SK-N-SH treated with all-trans-retinoic acid at 6 μM for 48 hours (cell line): ENCODE data around the gene DUSP7.

Source experiments
- BACH2 ChIP-seq: fragments of 250-450 bp; sonication (Bioruptor Pico); IDR thresholded peaks from 2 replicates; pipeline ENCODE4 v1.9.0; 2021; ENCODE audit warnings: mild to moderate bottlenecking, borderline replicate concordance
- ZFP30 ChIP-seq: fragments of 450-650 bp; formaldehyde crosslinking; IDR thresholded peaks from 2 replicates; pipeline ENCODE4 v1.5.0; 2022; ENCODE audit warnings: mild to moderate bottlenecking, moderate library complexity
- TF ChIP-seq, protein P1 (sequence below): fragments of 250-450 bp; sonication (Bioruptor Pico); IDR thresholded peaks from 2 replicates; pipeline ENCODE4 v1.5.1; 2021; ENCODE audit warnings: mild to moderate bottlenecking, moderate library complexity
- TF ChIP-seq, protein P2 (sequence below): fragments of 250-450 bp; sonication (Bioruptor Pico); IDR thresholded peaks from 2 replicates; pipeline ENCODE4 v1.5.1; 2020; ENCODE audit warnings: low read depth, mild to moderate bottlenecking, moderate library complexity

- TF ChIP-seq, protein P1, sequence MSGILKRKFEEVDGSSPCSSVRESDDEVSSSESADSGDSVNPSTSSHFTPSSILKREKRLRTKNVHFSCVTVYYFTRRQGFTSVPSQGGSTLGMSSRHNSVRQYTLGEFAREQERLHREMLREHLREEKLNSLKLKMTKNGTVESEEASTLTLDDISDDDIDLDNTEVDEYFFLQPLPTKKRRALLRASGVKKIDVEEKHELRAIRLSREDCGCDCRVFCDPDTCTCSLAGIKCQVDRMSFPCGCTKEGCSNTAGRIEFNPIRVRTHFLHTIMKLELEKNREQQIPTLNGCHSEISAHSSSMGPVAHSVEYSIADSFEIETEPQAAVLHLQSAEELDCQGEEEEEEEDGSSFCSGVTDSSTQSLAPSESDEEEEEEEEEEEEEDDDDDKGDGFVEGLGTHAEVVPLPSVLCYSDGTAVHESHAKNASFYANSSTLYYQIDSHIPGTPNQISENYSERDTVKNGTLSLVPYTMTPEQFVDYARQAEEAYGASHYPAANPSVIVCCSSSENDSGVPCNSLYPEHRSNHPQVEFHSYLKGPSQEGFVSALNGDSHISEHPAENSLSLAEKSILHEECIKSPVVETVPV = no peak
- no peak for TF ChIP-seq BACH2 (CRISPR knock-in tag)
- TF ChIP-seq, protein P2, sequence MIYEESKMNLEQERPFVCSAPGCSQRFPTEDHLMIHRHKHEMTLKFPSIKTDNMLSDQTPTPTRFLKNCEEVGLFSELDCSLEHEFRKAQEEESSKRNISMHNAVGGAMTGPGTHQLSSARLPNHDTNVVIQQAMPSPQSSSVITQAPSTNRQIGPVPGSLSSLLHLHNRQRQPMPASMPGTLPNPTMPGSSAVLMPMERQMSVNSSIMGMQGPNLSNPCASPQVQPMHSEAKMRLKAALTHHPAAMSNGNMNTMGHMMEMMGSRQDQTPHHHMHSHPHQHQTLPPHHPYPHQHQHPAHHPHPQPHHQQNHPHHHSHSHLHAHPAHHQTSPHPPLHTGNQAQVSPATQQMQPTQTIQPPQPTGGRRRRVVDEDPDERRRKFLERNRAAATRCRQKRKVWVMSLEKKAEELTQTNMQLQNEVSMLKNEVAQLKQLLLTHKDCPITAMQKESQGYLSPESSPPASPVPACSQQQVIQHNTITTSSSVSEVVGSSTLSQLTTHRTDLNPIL = no peak
- TF ChIP-seq ZFP30 (CRISPR knock-in tag) = no peak
Observed at GRCh38 chr3:52034651-52035050, 21.7 kb downstream of the DUSP7 start.
